CD4-positive, alpha-beta T cell treated with Interleukin-17A for 4 hours (primary cell): Measurements from ENCODE around the gene TBCEL.

Experiments used
- DNase-seq: peaks from one replicate; pipeline ENCODE4 v3.0.0-alpha.2; 2020; ENCODE audit warnings: mixed read lengths

The TBCEL gene

DNA sequence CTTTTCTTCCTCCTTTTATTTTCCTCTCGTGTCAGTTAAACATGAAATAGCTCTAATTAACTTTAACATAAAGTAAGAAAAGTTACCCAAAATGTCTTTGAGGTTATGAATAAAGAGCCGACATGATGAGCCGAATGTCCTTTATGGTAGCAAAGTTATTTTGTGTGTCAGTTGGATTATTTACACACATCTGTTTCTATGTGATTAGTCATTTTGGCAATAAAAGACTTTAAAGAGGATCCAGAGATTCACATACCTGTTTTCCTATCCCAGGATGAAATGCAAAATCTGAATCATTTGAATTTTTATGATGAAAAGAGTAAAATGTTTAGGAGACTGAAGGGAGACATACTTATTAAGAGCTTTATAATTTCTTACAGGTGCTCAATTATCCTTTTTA is 43.1 kb downstream of the TBCEL start:
- no peak for DNase-seq

DNA sequence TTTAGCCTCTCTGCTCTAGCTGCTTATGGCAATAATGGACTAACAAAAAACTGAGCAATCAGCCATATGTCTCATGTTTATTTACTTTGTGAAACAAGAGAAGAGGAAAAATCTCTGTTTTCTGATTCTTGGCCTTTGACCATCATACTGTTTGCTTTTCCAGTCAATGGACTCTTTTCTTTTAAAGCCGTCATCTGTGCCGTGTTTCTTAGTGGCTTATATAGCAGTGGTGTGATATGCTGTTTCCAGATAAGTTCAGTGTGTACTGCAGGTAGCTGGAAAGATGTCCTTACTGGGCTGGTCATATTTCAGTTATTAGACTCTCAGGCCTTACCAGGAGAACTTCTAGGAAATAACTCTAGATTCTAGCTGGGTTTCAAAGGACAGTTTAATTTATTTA is 43.6 kb downstream of the TBCEL start:
- no peak for DNase-seq

DNA sequence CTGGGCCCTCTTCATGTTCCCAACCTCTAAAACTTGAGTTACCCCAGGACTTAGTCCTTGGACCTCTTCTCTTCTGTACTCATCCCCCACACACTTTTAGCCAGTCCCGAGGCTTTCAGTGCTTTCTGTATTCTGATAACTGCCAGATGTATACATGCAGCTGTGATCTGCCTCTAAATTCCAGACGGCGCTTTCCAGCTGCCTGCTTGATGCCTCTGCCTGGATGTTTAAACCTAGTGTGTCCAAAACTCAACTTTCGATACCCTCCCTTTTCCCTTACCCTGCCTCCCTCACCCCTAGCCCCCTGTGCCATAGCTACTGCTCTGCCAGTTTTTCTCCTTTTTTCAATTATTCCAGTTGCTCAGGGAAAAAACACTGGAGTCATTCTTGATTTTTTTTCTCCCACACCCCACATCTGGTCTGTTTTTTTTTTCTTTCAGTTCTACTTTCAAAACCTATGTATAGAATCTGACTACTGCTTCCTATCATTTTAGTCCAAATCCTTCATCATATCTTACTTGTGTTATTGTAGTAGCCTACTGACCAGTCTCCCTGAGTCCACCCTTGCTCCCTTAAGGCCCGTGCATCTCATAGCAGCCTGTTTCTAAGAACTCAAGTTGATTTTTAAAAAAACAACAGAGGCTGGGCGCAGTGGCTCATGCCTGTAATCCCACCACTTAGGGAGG is 44.2 kb downstream of the TBCEL start:
- DNase-seq = no peak

DNA sequence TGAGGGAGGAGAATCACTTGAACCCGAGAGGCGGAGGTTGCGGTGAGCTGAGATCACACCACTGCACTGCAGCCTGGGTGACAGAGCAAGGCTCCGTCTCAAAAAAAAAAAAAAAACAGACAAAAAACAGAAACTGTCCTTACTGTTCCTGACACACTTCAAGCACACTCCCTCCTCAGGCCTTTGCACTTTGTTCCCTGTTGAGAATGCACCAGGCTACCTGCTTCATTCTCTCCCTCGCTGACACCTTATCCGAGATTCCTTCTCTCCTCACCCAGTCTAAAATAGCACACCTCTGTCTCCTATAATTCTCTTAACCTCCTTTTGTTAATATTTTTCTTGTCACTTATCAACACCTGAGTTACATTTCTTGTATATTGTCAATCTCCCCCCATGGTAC is 44.9 kb downstream of the TBCEL start:
- no peak for DNase-seq

DNA sequence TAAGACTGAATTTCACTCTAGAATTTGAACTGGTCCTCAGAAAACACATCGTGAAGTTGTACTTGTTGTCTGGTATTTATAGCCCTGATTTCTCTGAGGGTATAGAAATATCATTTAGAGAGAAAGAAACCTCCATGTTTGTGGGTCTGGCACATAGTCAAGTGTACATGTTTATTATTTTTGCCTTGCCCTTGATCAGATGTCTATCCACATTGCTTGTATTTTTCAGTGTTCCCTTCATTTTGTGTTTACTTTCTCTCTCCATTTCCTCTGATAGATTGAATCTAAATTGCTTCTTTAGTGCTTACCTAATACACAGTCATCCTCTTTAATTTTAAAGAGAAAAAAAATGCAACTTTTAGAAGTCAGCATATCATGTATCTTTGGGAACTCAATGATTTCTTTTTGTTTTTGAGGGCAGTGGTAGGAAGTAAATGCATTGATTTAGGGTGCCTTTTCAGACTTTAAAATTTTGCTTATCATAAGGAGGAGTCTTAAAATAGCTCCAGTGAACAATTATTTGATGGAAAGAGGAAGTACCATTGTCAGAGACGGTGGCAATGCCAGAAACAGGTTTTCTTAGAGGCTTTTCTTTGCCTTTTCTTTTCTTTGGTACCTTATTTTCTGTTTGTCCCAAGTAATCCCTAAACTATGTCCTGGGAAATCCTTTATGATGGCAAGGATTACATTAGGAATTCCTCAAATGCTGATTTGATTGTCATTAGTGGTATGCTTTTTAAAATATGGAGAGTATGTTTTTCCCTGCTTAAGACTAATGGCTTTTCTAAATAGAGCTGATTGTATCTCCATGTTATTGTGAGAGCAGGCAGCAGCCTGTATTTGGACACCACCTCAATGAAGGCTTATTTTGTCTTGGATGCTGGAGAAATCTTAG is 47.3 kb downstream of the TBCEL start:
- no peak for DNase-seq

DNA sequence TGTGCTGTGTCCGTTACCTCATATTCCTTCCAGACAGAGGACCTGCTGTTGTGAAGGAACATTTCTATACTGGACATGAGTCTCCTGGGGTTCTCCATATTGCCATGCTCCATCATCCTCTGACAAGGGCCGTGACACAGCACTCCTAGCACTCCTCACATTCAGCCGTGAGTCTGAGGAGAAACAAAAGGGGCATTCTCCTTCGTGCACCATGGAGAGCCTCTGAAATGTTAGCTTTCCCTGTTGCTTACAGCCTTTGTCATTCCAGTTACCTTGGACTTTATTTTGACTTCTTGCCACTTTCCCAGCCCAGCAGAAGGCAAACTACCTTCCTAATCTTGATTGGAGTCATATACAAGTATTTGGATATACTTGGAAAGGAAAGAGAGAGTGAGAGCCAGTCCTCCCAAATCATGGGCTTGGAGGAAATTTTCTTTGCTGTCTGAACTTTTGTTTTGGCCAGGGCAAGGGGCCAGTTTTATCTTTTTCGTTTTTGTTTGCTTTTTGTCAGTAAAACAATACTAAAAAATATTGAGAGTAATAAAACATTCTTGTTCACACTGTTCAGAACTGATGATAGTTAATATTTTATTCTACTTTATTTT is 48.0 kb downstream of the TBCEL start:
- DNase-seq = no peak

DNA sequence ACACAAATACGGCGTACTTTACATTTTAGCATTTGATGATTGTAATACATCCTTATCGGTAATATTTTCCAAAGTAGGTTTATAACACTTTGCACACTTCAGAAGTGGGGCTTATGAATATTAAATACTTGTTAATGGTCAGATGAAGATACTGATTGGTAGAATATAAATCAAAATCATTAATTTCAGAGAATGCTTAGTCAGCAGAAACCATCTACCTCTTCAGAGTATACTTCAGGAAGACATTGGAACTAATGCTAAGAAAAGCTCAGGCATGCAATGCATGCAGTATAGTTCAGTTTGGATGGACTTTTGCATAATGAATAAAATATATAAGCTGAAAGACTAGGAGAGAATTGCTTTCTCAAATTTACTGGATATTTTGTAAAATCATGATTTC is 57.4 kb downstream of the TBCEL start:
- no peak for DNase-seq

DNA sequence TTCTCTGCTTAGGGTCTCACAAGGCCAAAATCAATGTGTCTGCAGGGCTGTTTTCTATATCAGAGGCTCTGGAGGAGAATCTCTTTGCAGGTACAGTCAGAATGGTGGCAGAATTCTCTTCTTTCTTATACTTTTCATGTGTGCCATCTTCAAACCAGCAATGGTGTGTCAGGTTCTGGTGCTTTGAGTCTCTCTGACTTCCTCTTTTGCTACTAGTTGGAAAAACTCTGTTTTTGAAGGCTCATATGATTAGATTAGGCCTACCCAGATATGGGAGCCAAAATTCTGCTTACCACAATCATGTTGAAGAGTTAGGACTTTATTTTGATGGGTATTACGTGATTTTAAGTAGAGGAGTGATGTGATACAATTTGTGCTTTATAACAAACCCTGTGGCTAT is 58.3 kb downstream of the TBCEL start:
- no peak for DNase-seq

DNA sequence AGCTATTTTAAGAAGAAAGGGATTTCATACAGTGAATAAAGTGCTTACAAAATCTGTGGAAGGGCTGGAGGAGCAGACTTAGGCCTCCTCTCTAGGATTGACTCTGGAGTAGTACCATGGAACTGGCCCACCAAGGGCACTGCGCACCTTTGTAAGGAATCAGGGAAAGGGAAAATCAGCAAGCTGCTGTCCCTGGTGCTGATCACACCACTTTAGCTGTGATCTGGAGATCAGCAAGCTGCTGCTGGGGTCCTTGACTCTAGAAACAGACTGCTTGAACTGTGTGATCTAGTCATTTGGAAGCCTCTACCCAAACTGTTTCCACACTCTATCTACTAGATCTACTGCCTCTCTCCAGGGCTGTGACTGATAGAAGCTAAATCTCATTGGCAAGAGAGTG is 58.8 kb downstream of the TBCEL start:
- DNase-seq = no peak

DNA sequence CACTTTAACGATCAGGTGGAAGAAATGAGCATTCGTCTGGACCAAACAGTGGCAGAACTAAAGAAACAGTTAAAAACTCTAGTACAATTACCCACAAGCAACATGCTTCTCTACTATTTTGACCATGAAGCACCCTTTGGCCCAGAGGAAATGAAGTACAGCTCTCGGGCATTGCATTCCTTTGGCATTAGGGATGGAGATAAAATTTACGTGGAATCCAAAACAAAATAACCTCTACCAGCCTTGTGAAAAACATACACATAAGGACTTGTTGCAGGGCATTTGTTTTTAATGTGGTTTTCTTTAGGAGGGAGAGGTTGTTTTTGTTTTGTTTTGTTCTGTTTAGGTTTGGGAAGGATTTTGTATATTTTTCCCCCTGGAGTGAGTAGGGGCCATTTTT is 63.0 kb downstream of the TBCEL start:
- DNase-seq = no peak

DNA sequence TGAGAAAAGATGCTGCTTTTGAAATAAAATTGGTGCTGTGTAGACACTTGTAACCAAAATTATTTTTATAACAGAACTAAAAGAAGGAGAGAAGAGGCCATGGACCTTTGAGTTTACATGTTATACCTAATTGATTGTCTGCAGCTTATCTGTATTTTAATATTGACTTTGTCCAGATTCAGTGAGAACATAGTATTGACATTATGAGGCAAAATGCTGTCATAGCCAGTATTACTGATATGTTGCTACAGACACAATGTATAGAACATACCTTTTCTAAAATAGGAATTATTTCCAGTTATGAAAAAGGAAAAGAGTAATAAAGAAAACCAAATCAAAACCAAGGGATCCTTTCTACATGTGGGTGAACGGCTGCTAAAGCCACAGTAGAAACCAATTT is 65.7 kb downstream of the TBCEL start:
- DNase-seq = no peak

DNA sequence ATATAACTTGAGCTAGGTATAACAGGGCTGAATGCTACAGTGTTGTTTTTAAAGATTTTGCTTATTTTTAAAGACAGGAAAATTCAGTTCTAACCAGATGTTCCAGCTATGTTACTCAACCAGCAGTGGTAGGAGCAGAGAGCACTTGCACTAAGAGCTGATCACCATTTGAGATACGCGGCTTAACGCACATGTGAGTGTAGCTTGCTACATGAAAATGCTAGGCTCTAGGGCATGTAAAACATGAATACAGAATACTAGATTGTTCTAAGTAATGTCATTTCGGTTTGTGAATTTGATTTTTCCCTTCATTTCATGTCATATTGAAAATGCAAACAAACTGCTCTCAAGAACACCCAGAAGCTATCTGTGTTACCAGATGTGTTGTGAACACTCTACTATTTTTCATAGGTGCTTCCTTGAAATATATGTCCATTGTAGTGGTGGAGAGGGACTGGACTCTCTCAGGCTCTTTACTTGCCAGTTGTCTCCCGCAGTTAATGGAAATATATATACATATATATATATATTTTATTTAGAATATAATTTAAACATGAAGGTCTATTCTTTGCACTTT is 66.3 kb downstream of the TBCEL start:
- DNase-seq = no peak

DNA sequence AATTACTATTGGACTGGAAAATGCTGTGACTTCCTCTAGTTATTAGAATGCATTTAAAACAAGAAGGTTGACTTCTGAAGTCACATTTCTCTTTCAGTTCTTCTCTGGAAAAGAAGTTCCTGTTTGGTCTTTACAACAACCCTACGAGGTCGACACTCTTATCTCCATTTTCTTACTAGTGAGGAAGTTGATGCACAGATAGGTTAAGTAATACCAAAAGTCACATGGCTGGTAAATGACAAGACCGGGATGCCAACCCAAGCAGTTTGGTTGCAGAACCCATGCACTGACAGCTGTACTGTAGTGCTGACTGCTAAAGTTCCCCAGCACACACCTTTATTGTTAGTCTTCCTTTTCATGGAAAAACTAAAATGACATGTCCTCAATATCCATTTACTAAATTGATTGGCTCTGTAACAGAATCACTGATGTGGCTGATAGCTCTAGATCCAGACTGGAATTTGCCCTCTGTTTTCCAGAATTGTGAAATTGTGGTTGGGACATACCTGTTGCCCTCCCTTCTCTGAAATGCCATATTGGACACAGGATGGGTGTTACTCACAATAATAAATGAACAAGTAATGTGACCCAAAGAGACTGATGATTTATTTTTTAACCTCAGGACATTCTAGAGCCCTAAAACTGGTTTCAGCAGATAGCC is 67.7 kb downstream of the TBCEL start:
- DNase-seq = no peak

DNA sequence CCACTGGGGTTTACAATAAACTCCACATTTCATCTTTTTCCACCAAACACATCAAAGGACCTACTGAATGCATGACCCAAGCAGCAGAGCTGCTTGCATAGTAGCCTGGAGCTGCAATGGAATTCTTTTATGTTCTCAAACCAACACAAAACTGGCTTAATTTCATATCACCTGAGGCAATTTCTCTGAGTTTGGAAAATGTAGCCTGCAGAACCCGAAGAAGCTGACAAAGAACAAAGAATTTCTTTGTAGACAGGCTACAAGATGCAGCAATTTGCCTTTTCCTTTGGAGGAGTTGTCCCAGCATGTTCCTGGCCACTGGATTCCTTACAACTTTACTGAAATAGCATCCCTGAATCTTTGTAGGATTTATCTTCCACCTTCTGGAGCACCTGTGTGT is 71.7 kb downstream of the TBCEL start:
- no peak for DNase-seq

DNA sequence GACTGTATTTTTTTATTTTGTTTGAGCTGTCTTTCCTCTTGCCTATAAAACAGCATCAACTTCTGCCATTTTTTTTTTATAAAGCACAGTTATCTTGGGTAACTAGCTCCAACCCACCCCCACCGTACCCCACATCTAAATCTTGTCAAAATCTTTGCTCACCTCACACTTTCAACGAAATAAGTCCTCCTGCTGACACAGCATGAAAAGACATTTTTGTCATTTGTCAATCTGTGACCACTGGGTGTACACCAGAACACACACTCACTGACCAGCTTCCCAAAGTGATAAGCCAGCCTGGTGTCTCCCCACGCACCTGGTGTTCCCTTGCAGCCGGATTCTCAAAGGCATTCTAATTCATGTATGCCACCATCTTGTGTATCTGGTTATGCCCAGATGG is 75.5 kb downstream of the TBCEL start:
- DNase-seq = no peak

DNA sequence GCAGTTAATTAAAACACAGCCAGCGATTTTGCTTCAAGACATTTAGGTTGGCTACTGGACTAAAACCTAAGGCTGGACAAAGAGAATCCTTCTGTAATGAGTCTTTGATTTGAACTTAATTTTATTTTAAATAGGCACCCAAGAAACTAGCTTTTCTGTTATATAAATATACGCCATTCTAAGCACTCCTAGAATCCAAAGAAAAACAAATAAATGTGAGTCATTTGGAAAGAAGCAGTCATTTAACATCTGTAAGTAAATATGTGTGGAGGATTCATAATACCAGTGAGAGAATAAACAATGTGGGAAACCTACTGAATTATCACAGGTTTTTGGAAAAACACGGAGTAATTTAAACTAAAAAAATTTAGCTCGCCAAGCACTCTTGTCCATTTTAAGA is 76.0 kb downstream of the TBCEL start:
- DNase-seq = no peak

DNA sequence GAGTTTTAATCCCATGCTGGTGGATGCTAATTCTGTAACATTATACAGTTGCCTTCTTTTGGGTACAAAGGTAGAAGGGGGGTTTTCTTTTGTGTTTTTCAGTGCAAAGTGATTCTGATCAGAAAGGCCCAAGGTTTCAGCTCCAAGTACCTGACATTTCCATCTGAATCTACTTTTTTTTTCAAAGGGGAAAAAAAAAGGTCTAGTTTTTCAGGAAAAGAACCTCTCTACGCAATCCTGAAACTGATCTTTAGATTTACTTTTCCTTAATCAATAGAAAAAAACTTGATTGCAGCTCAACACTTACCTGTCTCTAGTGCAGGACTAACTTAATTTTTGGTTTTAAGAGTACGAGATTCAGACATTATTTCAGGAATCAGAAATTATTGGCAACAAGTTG is 77.0 kb downstream of the TBCEL start, which contains the start of gene TECTA:
Gene TECTA, plus strand, starts transcription at position 301 of the 400 bp plus-strand sequence. CDS start 1,423 bp downstream, outside the sequence.
- no peak for DNase-seq

DNA sequence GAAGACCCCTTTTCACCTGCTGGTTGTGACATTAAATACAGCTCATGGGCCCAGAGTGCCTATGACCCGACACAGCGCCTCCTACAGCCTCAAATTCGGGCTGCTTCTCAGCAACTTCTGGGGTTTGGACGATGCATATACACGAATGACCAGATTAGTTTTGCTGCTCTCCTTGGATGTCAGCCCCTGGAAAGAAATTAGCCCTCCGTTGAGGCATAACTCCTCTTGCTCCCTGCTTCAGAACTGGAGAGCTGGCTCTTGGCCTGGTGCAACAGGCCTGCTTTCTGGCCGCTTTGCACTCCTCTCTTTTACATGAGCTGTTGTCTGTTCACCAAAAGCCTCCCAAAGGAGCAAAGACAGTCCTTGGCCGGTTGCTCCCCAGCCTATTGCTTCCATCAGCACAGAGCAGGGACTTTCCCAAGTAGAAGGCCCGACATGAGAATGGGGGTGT is 80.4 kb downstream of the TBCEL start:
- no peak for DNase-seq

DNA sequence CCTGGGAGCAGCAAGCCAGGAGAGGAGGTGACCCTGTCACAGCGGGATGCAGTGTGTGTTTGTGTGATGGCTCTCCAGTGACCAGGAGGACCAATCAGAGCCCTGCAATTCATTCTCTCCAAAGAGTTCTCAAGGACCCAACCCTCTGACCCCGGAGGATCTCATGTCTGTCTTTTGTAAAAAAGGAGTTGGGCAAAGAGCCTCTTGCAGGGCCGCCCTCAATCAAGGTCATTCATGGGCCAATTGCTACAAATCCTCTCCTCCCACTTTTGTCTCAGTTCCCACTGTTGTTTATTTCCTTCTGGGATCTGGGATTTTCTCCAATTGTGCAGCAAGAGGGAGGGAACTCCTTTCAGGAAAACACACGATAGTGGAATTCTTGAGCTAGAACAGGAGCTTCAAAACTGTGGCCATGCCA is 81.2 kb downstream of the TBCEL start:
- DNase-seq = no peak

DNA sequence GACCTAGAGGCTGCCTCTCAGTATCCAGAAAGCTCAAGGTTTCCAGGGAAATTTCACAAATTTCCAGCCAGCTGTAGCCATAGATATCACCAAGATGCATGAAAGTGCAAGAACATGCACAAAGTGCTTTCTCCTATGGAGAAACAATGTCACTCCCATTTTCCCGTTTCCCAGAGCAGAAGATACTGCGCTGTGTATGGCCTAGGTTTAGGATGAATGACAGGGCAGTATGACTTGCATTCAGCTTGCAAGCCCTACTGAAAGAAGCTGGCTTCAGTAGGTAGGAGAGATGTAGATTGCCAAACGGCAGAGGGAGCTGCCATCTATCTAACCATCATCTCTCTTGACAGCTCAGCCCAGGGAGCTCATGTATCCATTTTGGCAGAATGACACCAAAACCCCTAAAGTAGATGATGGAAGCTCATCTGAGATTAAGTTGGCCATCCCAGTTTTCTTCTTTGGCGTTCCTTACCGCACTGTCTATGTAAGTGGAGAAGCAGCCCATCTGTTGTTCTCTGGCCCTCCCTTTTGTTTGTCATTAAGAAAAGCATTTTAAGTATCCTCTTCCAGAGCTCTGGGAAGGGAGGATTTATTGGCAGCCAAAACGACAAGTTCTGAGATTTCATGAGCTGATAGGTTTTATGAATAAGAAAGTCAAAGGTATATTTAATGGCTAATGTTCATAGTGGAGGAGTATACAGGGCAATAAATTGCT is 81.7 kb downstream of the TBCEL start:
- no peak for DNase-seq

DNA sequence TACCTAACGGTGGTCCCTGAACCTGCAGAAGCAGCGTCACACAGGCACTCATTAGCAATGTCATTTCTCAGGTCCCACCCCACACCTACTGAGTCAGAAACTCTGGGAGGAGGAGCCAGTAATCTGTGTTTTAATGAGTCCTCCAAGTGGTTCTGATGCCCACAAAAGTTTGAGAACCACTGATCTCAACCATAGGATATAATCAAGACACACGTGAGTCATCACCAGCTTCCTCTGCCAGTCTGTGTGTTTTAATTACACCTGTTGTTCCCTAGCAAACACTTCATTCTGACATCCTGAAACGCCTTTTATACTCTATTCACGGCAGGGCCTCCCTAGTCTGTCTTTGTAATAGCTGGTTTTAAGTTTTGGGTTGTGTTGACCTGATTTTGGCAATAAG is 82.9 kb downstream of the TBCEL start:
- DNase-seq = no peak

DNA sequence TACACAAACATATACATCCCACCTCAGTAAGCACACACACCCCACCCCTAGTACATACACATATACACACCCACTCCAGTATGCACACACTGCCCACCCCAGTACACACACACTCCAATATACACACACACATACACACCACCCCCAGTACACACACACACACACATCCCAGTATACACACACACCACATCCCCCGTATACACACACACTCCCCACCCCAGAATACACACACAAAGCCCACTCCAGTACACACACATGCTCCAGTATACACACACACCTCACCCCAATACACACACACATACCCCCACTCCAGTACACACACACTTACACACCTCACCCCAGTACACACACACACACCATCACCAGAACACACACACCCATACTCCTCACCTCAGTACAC is 84.5 kb downstream of the TBCEL start:
- DNase-seq = no peak
